Muscle of leg (tissue), 11 donors: ENCODE data around the gene NCS1. TPM values are rescaled to one million over a fixed set of nuclear protein-coding genes. Genes with fewer than 3 reads are reported as not detected.
"Not testable (repeated sequence)": the region's sequence is repeated elsewhere in the genome, so short reads cannot be mapped to it uniquely, and the experiment has no call there.

Source experiments
- DNase-seq: peaks from one replicate; pipeline ENCODE4 v3.0.0; 2013
- H3K27ac ChIP-seq: one replicate; pipeline ENCODE4 v1.5.1; 2013; ENCODE audit warnings: mild to moderate bottlenecking, low read length, control low read depth
- H3K27me3 ChIP-seq: one replicate; pipeline ENCODE4 v1.6.1; 2013; ENCODE audit warnings: low read length; ENCODE audit not compliant: control insufficient read depth, insufficient read depth
- H3K36me3 ChIP-seq: one replicate; pipeline ENCODE4 v1.6.1; 2013; ENCODE audit warnings: low read length; ENCODE audit not compliant: control insufficient read depth, insufficient read depth
- H3K4me1 ChIP-seq: one replicate; pipeline ENCODE4 v1.6.1; 2013; ENCODE audit warnings: low read length; ENCODE audit not compliant: control insufficient read depth, insufficient read depth
- H3K4me3 ChIP-seq: one replicate; pipeline ENCODE4 v1.5.1; 2013; ENCODE audit warnings: low read length, control low read depth
- H3K9me3 ChIP-seq: replicated peaks from 2 replicates; pipeline ENCODE4 v1.6.1; 2013; ENCODE audit warnings: low read depth, low read length; ENCODE audit not compliant: control insufficient read depth
- WGBS: methylation state at CpG from one replicate; pipeline ENCODE4 v1.1.5; 2013; ENCODE audit warnings: missing lambda C conversion rate; ENCODE audit not compliant: insufficient coverage; 5-methylcytosine and 5-hydroxymethylcytosine counted together
- polyA plus RNA-seq, 8 donors: library from polyadenylated mRNA; unstranded; fragments of 120-200 nt; gene quantifications; one replicate each; pipeline versions ENCODE4 v1.2.1 to v1.2.3, GENCODE V29; 2013; ENCODE audit warnings: inconsistent platforms in 1 of 8, low replicate concordance in 1 of 8; ENCODE audit not compliant: insufficient read length in 8 of 8, insufficient read depth in 1 of 8
- total RNA-seq: library from RNA; stranded (reverse); fragments of 120-200 nt; gene quantifications from one replicate; pipeline ENCODE4 v1.2.4, GENCODE V29; 2013

Gene NCS1
- total and polyA plus RNA-seq, 9 donors = 30.4 to 68.4 (median 60.2) TPM

GRCh38 chr9:130266236-130267098 is 94.3 kb downstream of the NCS1 start:
- Histone ChIP-seq H3K27me3 (peaks cover 69% of the 10 kb centered on the region), H3K4me1 (peaks cover 41% of the 10 kb centered on the region), H3K36me3 (no peaks in the 10 kb centered on the region), H3K4me3 (peak overlapping the region; percentile 28), H3K9me3 (no peaks in the 10 kb centered on the region), H3K27ac (no peak overlapping the region)
- 27% methylated on average over 36 of the region's 41 CpGs for WGBS
- DNase-seq = no peak

- Histone ChIP-seq H3K36me3 (no peaks in the 10 kb centered on the region), H3K4me1 (peaks cover 35% of the 10 kb centered on the region), H3K27me3 (peaks cover 60% of the 10 kb centered on the region), H3K4me3 (no peak overlapping the region), H3K27ac (no peak overlapping the region), H3K9me3 (no peaks in the 10 kb centered on the region)
- peak; percentile 6 for DNase-seq
- 82% methylated on average over 5 of the region's 5 CpGs for WGBS
Measured at GRCh38 chr9:130267930-130268329, 95.7 kb downstream of the NCS1 start.

- no peak overlapping the region for H3K4me3 ChIP-seq
- 28% methylated on average over 7 of the region's 16 CpGs for whole genome bisulfite sequencing
- peak; percentile 59 for DNase-seq
- peaks cover 35% of the 10 kb centered on the region for H3K4me1 ChIP-seq
- no peak overlapping the region for H3K27ac ChIP-seq
- no peaks in the 10 kb centered on the region for H3K36me3 ChIP-seq
- H3K27me3 ChIP-seq = peaks cover 53% of the 10 kb centered on the region
- H3K9me3 ChIP-seq = no peaks in the 10 kb centered on the region
Measured at GRCh38 chr9:130268521-130269211, 96.5 kb downstream of the NCS1 start.

- WGBS = no CpG with 5 or more reads among the region's 6 CpGs
- peaks cover 31% of the 10 kb centered on the region for H3K27me3 ChIP-seq
- peak; percentile 44 for DNase-seq
- no peaks in the 10 kb centered on the region for H3K9me3 ChIP-seq
- no peaks in the 10 kb centered on the region for H3K36me3 ChIP-seq
- H3K4me3 ChIP-seq = no peak overlapping the region
- peaks cover 18% of the 10 kb centered on the region for H3K4me1 ChIP-seq
- no peak overlapping the region for H3K27ac ChIP-seq
Measured at GRCh38 chr9:130271473-130271872, 99.3 kb downstream of the NCS1 start.

- H3K4me1 ChIP-seq = peaks cover 3% of the 10 kb centered on the region
- 78% methylated on average over 2 of the region's 9 CpGs for WGBS
- no peaks in the 10 kb centered on the region for H3K36me3 ChIP-seq
- no peak overlapping the region for H3K27ac ChIP-seq
- no peak overlapping the region for H3K4me3 ChIP-seq
- DNase-seq = no peak
- H3K9me3 ChIP-seq = no peaks in the 10 kb centered on the region
- peaks cover 7% of the 10 kb centered on the region for H3K27me3 ChIP-seq
Measured at GRCh38 chr9:130275156-130275555, 103.0 kb downstream of the NCS1 start.

GRCh38 chr9:130276121-130276520 is 103.9 kb downstream of the NCS1 start:
- peaks cover 7% of the 10 kb centered on the region for H3K27me3 ChIP-seq
- no peak overlapping the region for H3K4me3 ChIP-seq
- peaks cover 3% of the 10 kb centered on the region for H3K4me1 ChIP-seq
- no peak overlapping the region for H3K27ac ChIP-seq
- H3K9me3 ChIP-seq = no peaks in the 10 kb centered on the region
- H3K36me3 ChIP-seq = no peaks in the 10 kb centered on the region
- no peak for DNase-seq
- WGBS = 57% methylated on average over 3 of the region's 3 CpGs

GRCh38 chr9:130276955-130277354 is 104.8 kb downstream of the NCS1 start:
- WGBS = 91% methylated on average over 6 of the region's 11 CpGs
- Histone ChIP-seq H3K4me1 (peaks cover 3% of the 10 kb centered on the region), H3K27ac (no peak overlapping the region), H3K9me3 (no peaks in the 10 kb centered on the region), H3K4me3 (no peak overlapping the region), H3K27me3 (peaks cover 7% of the 10 kb centered on the region), H3K36me3 (no peaks in the 10 kb centered on the region)
- no peak for DNase-seq

- not testable (repeated sequence) for H3K27ac ChIP-seq, H3K4me1 ChIP-seq, DNase-seq, H3K36me3 ChIP-seq, H3K27me3 ChIP-seq, H3K9me3 ChIP-seq, H3K4me3 ChIP-seq
- WGBS = no CpG with 5 or more reads among the region's 1 CpG
Measured at GRCh38 chr9:130277525-130277924, 105.3 kb downstream of the NCS1 start.

- no peaks in the 10 kb centered on the region for H3K36me3 ChIP-seq
- no peak overlapping the region for H3K4me3 ChIP-seq
- no peak overlapping the region for H3K27ac ChIP-seq
- H3K27me3 ChIP-seq = peaks cover 22% of the 10 kb centered on the region
- H3K4me1 ChIP-seq = peaks cover 35% of the 10 kb centered on the region
- peak; percentile 46 for DNase-seq
- no CpG with 5 or more reads among the region's 4 CpGs for WGBS
- no peaks in the 10 kb centered on the region for H3K9me3 ChIP-seq
Measured at GRCh38 chr9:130283539-130284248, 111.5 kb downstream of the NCS1 start.

GRCh38 chr9:130284249-130284625 is 112.0 kb downstream of the NCS1 start:
- no peak for DNase-seq
- peaks cover 40% of the 10 kb centered on the region for H3K4me1 ChIP-seq
- H3K27me3 ChIP-seq = peaks cover 26% of the 10 kb centered on the region
- 59% methylated on average over 4 of the region's 10 CpGs for WGBS
- no peak overlapping the region for H3K27ac ChIP-seq
- H3K4me3 ChIP-seq = no peak overlapping the region
- no peaks in the 10 kb centered on the region for H3K9me3 ChIP-seq
- H3K36me3 ChIP-seq = no peaks in the 10 kb centered on the region
